Tibial nerve (tissue), 4 donors: ENCODE results near the gene SLC19A2. TPM values are rescaled to one million over a fixed set of nuclear protein-coding genes. Genes with fewer than 3 reads are reported as not detected.
A peak's percentile ranks its signal among the peaks of the same experiment; 100 is the strongest.

ENCODE experiments used
- DNase-seq, 2 donors: peaks; one replicate each; pipeline ENCODE4 v3.0.0-alpha.2; 2019; ENCODE audit warnings: low spot score in 2 of 2
- H3K27ac ChIP-seq, 4 donors: fragments of 200-600 bp; sonication (generic) in 3 of 4; one replicate each; pipeline ENCODE4 v1.5.1; 2017 to 2019; ENCODE audit warnings: mild to moderate bottlenecking in 1 of 4
- H3K27me3 ChIP-seq, 2 donors: fragments of 200-600 bp; sonication (generic) in 1 of 2; one replicate each; pipeline versions ENCODE4 v1.5.1 to v1.6.0; 2017 to 2019
- H3K36me3 ChIP-seq, 3 donors: fragments of 200-600 bp; sonication (generic); one replicate each; pipeline ENCODE4 v1.5.1; 2018 to 2019
- H3K4me1 ChIP-seq, 4 donors: fragments of 200-600 bp; sonication (generic) in 3 of 4; one replicate each; pipeline ENCODE4 v1.5.1; 2017 to 2019
- H3K4me3 ChIP-seq, 4 donors: fragments of 200-600 bp; sonication (generic) in 3 of 4; one replicate each; pipeline ENCODE4 v1.5.1; 2017 to 2019; ENCODE audit warnings: mild to moderate bottlenecking in 1 of 4, moderate library complexity in 1 of 4
- H3K9me3 ChIP-seq, 4 donors: fragments of 200-600 bp; sonication (generic) in 3 of 4; one replicate each; pipeline ENCODE4 v1.5.1; 2017 to 2019
- CTCF ChIP-seq, 5 experiments: fragments of 200-600 bp in 3 of 5; fragments of 450-650 bp in 2 of 5; sonication (generic) in 3 of 5; IDR thresholded peaks; one replicate each; pipeline ENCODE4 v1.5.1; 2016 to 2019; ENCODE audit warnings: antibody characterized with exemption in 5 of 5, mild to moderate bottlenecking in 3 of 5, moderate library complexity in 2 of 5
- EP300 ChIP-seq, 2 donors: sonication (generic); formaldehyde crosslinking; IDR thresholded peaks; one replicate each; pipeline ENCODE4 v1.6.1; 2017; ENCODE audit warnings: antibody characterized with exemption in 2 of 2, mild to moderate bottlenecking in 1 of 2
- POLR2A ChIP-seq, 2 donors: fragments of 450-650 bp; IDR thresholded peaks; one replicate each; pipeline ENCODE4 v1.6.1; 2017; ENCODE audit warnings: antibody characterized with exemption in 2 of 2, mild to moderate bottlenecking in 2 of 2, moderate library complexity in 2 of 2
- WGBS, 2 donors: methylation state at CpG; one replicate each; pipeline ENCODE4 v1.1.5; 2018; 5-methylcytosine and 5-hydroxymethylcytosine counted together
- small RNA-seq: library from RNA; depleted of rRNA; stranded (forward); fragments of <200 nt; gene quantifications from one replicate; pipeline ENCODE3, GENCODE V24; 2016
- total RNA-seq, 4 donors: library from RNA; depleted of rRNA; stranded (reverse); fragments of >200 nt; gene quantifications; one replicate each; pipeline ENCODE4 v1.1.0, GENCODE V29; 2016

Gene SLC19A2
- total RNA-seq, 4 donors from 2014 or later, result 25.1 to 51.6 (median 35.6) TPM

GRCh38 chr1:169443923-169444322, 41.8 kb downstream of the SLC19A2 start:
- TF ChIP-seq EP300 (IDR thresholded peaks at IDR 0.05) (no peak), CTCF (IDR thresholded peaks at IDR 0.05) (no peak), POLR2A (IDR thresholded peaks at IDR 0.05) (no peak)
- WGBS, 2 donors, result 59 to 67% methylated on average over 3 of the region's 3 CpGs

GRCh38 chr1:169427081-169427641, 58.6 kb downstream of the SLC19A2 start, which contains the start of gene CCDC181:
TSS of gene CCDC181 (minus strand) at chr1:169427474. CDS start at chr1:169424927, 2,547 bp downstream.
- H3K4me3 ChIP-seq, result peak within 1 kb of the TSS; percentile 38 to 55 (median 42)
- H3K4me1 ChIP-seq, result peaks cover 0 to 8% (median 0%) of the 10 kb centered on the region in 4 donors
- peak within 1 kb of the TSS in 1 of 4 donors; percentile 3 for H3K27ac ChIP-seq
- H3K36me3 ChIP-seq, result no peaks in the 10 kb centered on the region
- peaks cover 0 to 3% (median 0%) of the 10 kb centered on the region in 4 donors for H3K9me3 ChIP-seq
- DNase-seq, result peak in 1 of 2 donors; percentile 7
- WGBS, 2 donors, result 1 to 2% methylated on average over 29 of the region's 29 CpGs
- H3K27me3 ChIP-seq, result no peaks in the 10 kb centered on the region
- TF ChIP-seq EP300 (IDR thresholded peaks at IDR 0.05), result peak in 1 of 2 donors; percentile 35
- TF ChIP-seq POLR2A (IDR thresholded peaks at IDR 0.05), result no peak

More at GRCh38 chr1:169443923-169444322, 41.8 kb downstream of the SLC19A2 start:
- Histone ChIP-seq H3K27ac (no peak overlapping the region), H3K27me3 (no peaks in the 10 kb centered on the region), H3K4me1 (no peaks in the 10 kb centered on the region), H3K4me3 (no peak overlapping the region), H3K36me3 (no peaks in the 10 kb centered on the region), H3K9me3 (no peaks in the 10 kb centered on the region)
- DNase-seq, result no peak

- Histone ChIP-seq H3K4me3 (peak overlapping the region in 2 of 4 donors; percentile 45 to 55), H3K9me3 (peaks cover 0 to 3% (median 0%) of the 10 kb centered on the region in 4 donors), H3K4me1 (peaks cover 0 to 8% (median 0%) of the 10 kb centered on the region in 4 donors), H3K27ac (no peak overlapping the region), H3K36me3 (no peaks in the 10 kb centered on the region), H3K27me3 (no peaks in the 10 kb centered on the region)
- WGBS, 2 donors, result 48 to 51% methylated on average over 6 of the region's 6 CpGs
- TF ChIP-seq EP300 (IDR thresholded peaks at IDR 0.05), result no peak
- TF ChIP-seq CTCF (IDR thresholded peaks at IDR 0.05), result no peak
- TF ChIP-seq POLR2A (IDR thresholded peaks at IDR 0.05), result no peak
- DNase-seq, result no peak
Measured at GRCh38 chr1:169426174-169426705, 59.5 kb downstream of the SLC19A2 start.

- no peaks in the 10 kb centered on the region for H3K36me3 ChIP-seq
- H3K9me3 ChIP-seq, result no peaks in the 10 kb centered on the region
- H3K27me3 ChIP-seq, result no peaks in the 10 kb centered on the region
- H3K27ac ChIP-seq, result no peak overlapping the region
- H3K4me3 ChIP-seq, result no peak overlapping the region
- WGBS, 2 donors, result 89 to 91% methylated on average over 5 of the region's 5 CpGs
- DNase-seq, result no peak
- peaks cover 0 to 4% (median 0%) of the 10 kb centered on the region in 4 donors for H3K4me1 ChIP-seq
- TF ChIP-seq EP300 (IDR thresholded peaks at IDR 0.05) (no peak), CTCF (IDR thresholded peaks at IDR 0.05) (no peak), POLR2A (IDR thresholded peaks at IDR 0.05) (no peak)
Measured at GRCh38 chr1:169421309-169421708, 64.4 kb downstream of the SLC19A2 start.

- H3K9me3 ChIP-seq, result peaks cover 0 to 38% (median 2%) of the 10 kb centered on the region in 4 donors
- no peak overlapping the region for H3K4me3 ChIP-seq
- no peaks in the 10 kb centered on the region for H3K27me3 ChIP-seq
- no peak overlapping the region for H3K27ac ChIP-seq
- no peaks in the 10 kb centered on the region for H3K36me3 ChIP-seq
- TF ChIP-seq POLR2A (IDR thresholded peaks at IDR 0.05), result no peak
- no peak for TF ChIP-seq CTCF (IDR thresholded peaks at IDR 0.05)
- no peak for TF ChIP-seq EP300 (IDR thresholded peaks at IDR 0.05)
- no peak for DNase-seq
- 88 to 97% methylated on average over 2 of the region's 2 CpGs for WGBS, 2 donors
- H3K4me1 ChIP-seq, result no peaks in the 10 kb centered on the region
Measured at GRCh38 chr1:169414952-169415351, 70.8 kb downstream of the SLC19A2 start.

Small RNA genes within 50 kb of the gene (small RNA-seq; reads per million reads assigned to genes)
- not detected for gene AL021068.2

Other genes starting within 250 kb of the SLC19A2 start
- gene NME7, start 118.1 kb downstream of the SLC19A2 start, total RNA-seq, result 10 to 100 TPM in 2 of 4 donors, 1 to 10 TPM in 2; 8.2 to 26.2 (median 17.5) TPM
- 10 to 100 TPM; 17.8 to 36.0 (median 29.4) TPM for gene BLZF1, start 117.7 kb downstream of the SLC19A2 start, total RNA-seq
- 1 to 10 TPM in 3 of 4 donors, under 1 TPM in 1; 0.39 to 3.6 (median 1.6) TPM for gene CCDC181, start 58.5 kb downstream of the SLC19A2 start, total RNA-seq
- under 1 TPM in 3 of 4 donors, not detected in 1; 0.42 to 0.98 (median 0.60) TPM for gene F5, start 100.5 kb upstream of the SLC19A2 start, total RNA-seq
- gene SELP, start 144.2 kb upstream of the SLC19A2 start, total RNA-seq, result 10 to 100 TPM in 3 of 4 donors, 1 to 10 TPM in 1; 2.3 to 30.3 (median 14.8) TPM
- 1 to 10 TPM; 2.1 to 5.0 (median 3.4) TPM for gene SELL, start 225.7 kb upstream of the SLC19A2 start, total RNA-seq
- gene SELE, start 248.1 kb upstream of the SLC19A2 start, total RNA-seq, result 1 to 10 TPM in 2 of 4 donors, under 1 TPM in 2; 0.21 to 6.8 (median 1.9) TPM